ENCODE data around the gene CFAP45. TPM values are rescaled to one million over a fixed set of nuclear protein-coding genes. Genes with fewer than 3 reads are reported as not detected.

CFAP45 gene
- total and polyA plus RNA-seq, 2 donors = 0.48 to 1.0 TPM

GRCh38 chr1:159859767-159860322, 40.1 kb downstream of the CFAP45 start:
- Histone ChIP-seq H3K4me1 (ENCODE audit: insufficient read depth) (no peaks in the 10 kb centered on the region), H3K36me3 (ENCODE audit: insufficient read depth) (no peaks in the 10 kb centered on the region), H3K27ac (ENCODE audit: low read depth) (peak overlapping the region; percentile 73), H3K4me3 (ENCODE audit: low read depth, low read length) (no peak overlapping the region)
- no peak for DNase-seq (ENCODE audit: extremely low spot score)
- 53% methylated on average over 7 of the region's 7 CpGs for WGBS

- Histone ChIP-seq H3K4me1 (ENCODE audit: insufficient read depth) (no peaks in the 10 kb centered on the region), H3K36me3 (ENCODE audit: insufficient read depth) (no peaks in the 10 kb centered on the region), H3K27ac (ENCODE audit: low read depth) (no peak overlapping the region), H3K4me3 (ENCODE audit: low read depth, low read length) (no peak overlapping the region)
- 92% methylated on average over 6 of the region's 6 CpGs for WGBS
- no peak for DNase-seq (ENCODE audit: extremely low spot score)
Measured at GRCh38 chr1:159857889-159858288, 42.1 kb downstream of the CFAP45 start.

GRCh38 chr1:159856576-159856975, 43.4 kb downstream of the CFAP45 start:
- 97% methylated on average over 1 of the region's 1 CpG for WGBS
- H3K27ac ChIP-seq (ENCODE audit: low read depth) = no peak overlapping the region
- H3K4me3 ChIP-seq (ENCODE audit: low read depth, low read length) = no peak overlapping the region
- no peak for DNase-seq (ENCODE audit: extremely low spot score)
- H3K36me3 ChIP-seq (ENCODE audit: insufficient read depth) = no peaks in the 10 kb centered on the region
- H3K4me1 ChIP-seq (ENCODE audit: insufficient read depth) = no peaks in the 10 kb centered on the region

- Histone ChIP-seq H3K36me3 (ENCODE audit: insufficient read depth) (no peaks in the 10 kb centered on the region), H3K27ac (ENCODE audit: low read depth) (peak overlapping the region; percentile 54), H3K4me1 (ENCODE audit: insufficient read depth) (no peaks in the 10 kb centered on the region), H3K4me3 (ENCODE audit: low read depth, low read length) (no peak overlapping the region)
- no peak for DNase-seq (ENCODE audit: extremely low spot score)
- 75% methylated on average over 34 of the region's 34 CpGs for WGBS
Measured at GRCh38 chr1:159855709-159856108, 44.3 kb downstream of the CFAP45 start.

- DNase-seq (ENCODE audit: extremely low spot score) = no peak
- Histone ChIP-seq H3K27ac (ENCODE audit: low read depth) (peak overlapping the region; percentile 95), H3K36me3 (ENCODE audit: insufficient read depth) (no peaks in the 10 kb centered on the region), H3K4me1 (ENCODE audit: insufficient read depth) (no peaks in the 10 kb centered on the region), H3K4me3 (ENCODE audit: low read depth, low read length) (peak overlapping the region; percentile 72)
- under 1% methylated on average over 59 of the region's 59 CpGs for WGBS
Measured at GRCh38 chr1:159854693-159855192, 45.2 kb downstream of the CFAP45 start.

GRCh38 chr1:159854116-159854692, 45.8 kb downstream of the CFAP45 start:
- peak overlapping the region; percentile 72 for H3K4me3 ChIP-seq (ENCODE audit: low read depth, low read length)
- H3K27ac ChIP-seq (ENCODE audit: low read depth) = peak overlapping the region; percentile 95
- H3K4me1 ChIP-seq (ENCODE audit: insufficient read depth) = no peaks in the 10 kb centered on the region
- H3K36me3 ChIP-seq (ENCODE audit: insufficient read depth) = no peaks in the 10 kb centered on the region
- no peak for DNase-seq (ENCODE audit: extremely low spot score)
- 1% methylated on average over 31 of the region's 31 CpGs for WGBS

GRCh38 chr1:159853417-159854115, 46.4 kb downstream of the CFAP45 start:
- 17% methylated on average over 6 of the region's 6 CpGs for WGBS
- no peaks in the 10 kb centered on the region for H3K4me1 ChIP-seq (ENCODE audit: insufficient read depth)
- DNase-seq (ENCODE audit: extremely low spot score) = no peak
- H3K27ac ChIP-seq (ENCODE audit: low read depth) = peak overlapping the region; percentile 95
- H3K36me3 ChIP-seq (ENCODE audit: insufficient read depth) = no peaks in the 10 kb centered on the region
- peak overlapping the region; percentile 72 for H3K4me3 ChIP-seq (ENCODE audit: low read depth, low read length)

- no peak for DNase-seq (ENCODE audit: extremely low spot score)
- Histone ChIP-seq H3K36me3 (ENCODE audit: insufficient read depth) (no peaks in the 10 kb centered on the region), H3K27ac (ENCODE audit: low read depth) (no peak overlapping the region), H3K4me3 (ENCODE audit: low read depth, low read length) (no peak overlapping the region), H3K4me1 (ENCODE audit: insufficient read depth) (no peaks in the 10 kb centered on the region)
- WGBS = 55% methylated on average over 1 of the region's 1 CpG
Measured at GRCh38 chr1:159851407-159851806, 48.6 kb downstream of the CFAP45 start.

GRCh38 chr1:159849626-159850366, 50.2 kb downstream of the CFAP45 start:
- WGBS = 71% methylated on average over 2 of the region's 2 CpGs
- Histone ChIP-seq H3K4me3 (ENCODE audit: low read depth, low read length) (no peak overlapping the region), H3K27ac (ENCODE audit: low read depth) (no peak overlapping the region), H3K36me3 (ENCODE audit: insufficient read depth) (no peaks in the 10 kb centered on the region), H3K4me1 (ENCODE audit: insufficient read depth) (no peaks in the 10 kb centered on the region)
- DNase-seq (ENCODE audit: extremely low spot score) = no peak

- Histone ChIP-seq H3K4me1 (ENCODE audit: insufficient read depth) (no peaks in the 10 kb centered on the region), H3K36me3 (ENCODE audit: insufficient read depth) (no peaks in the 10 kb centered on the region), H3K27ac (ENCODE audit: low read depth) (no peak overlapping the region), H3K4me3 (ENCODE audit: low read depth, low read length) (no peak overlapping the region)
- DNase-seq (ENCODE audit: extremely low spot score) = no peak
- WGBS = 83% methylated on average over 3 of the region's 3 CpGs
Measured at GRCh38 chr1:159848326-159848725, 51.6 kb downstream of the CFAP45 start.

GRCh38 chr1:159847231-159847630, 52.7 kb downstream of the CFAP45 start:
- H3K36me3 ChIP-seq (ENCODE audit: insufficient read depth) = no peaks in the 10 kb centered on the region
- no peak overlapping the region for H3K4me3 ChIP-seq (ENCODE audit: low read depth, low read length)
- WGBS = 80% methylated on average over 4 of the region's 4 CpGs
- DNase-seq (ENCODE audit: extremely low spot score) = no peak
- no peak overlapping the region for H3K27ac ChIP-seq (ENCODE audit: low read depth)
- no peaks in the 10 kb centered on the region for H3K4me1 ChIP-seq (ENCODE audit: insufficient read depth)

- H3K27ac ChIP-seq (ENCODE audit: low read depth) = no peak overlapping the region
- no peak for DNase-seq (ENCODE audit: extremely low spot score)
- WGBS = 83% methylated on average over 13 of the region's 13 CpGs
- H3K36me3 ChIP-seq (ENCODE audit: insufficient read depth) = no peaks in the 10 kb centered on the region
- H3K4me3 ChIP-seq (ENCODE audit: low read depth, low read length) = no peak overlapping the region
- H3K4me1 ChIP-seq (ENCODE audit: insufficient read depth) = no peaks in the 10 kb centered on the region
Measured at GRCh38 chr1:159845751-159846629, 54.0 kb downstream of the CFAP45 start.

- H3K27ac ChIP-seq (ENCODE audit: low read depth) = no peak overlapping the region
Measured at GRCh38 chr1:159843459-159843858, 56.5 kb downstream of the CFAP45 start.

More at GRCh38 chr1:159843459-159843858, 56.5 kb downstream of the CFAP45 start:
- H3K4me3 ChIP-seq (ENCODE audit: low read depth, low read length) = no peak overlapping the region
- no peak for DNase-seq (ENCODE audit: extremely low spot score)
- WGBS = 77% methylated on average over 4 of the region's 4 CpGs
- H3K36me3 ChIP-seq (ENCODE audit: insufficient read depth) = no peaks in the 10 kb centered on the region
- no peaks in the 10 kb centered on the region for H3K4me1 ChIP-seq (ENCODE audit: insufficient read depth)
